ENCODE results near the gene IL17C.

GRCh38 chr16:88649924-88650748 lies 11.8 kb downstream of the IL17C start:
- TF ChIP-seq CTCF (conservative IDR thresholded peaks at IDR 0.05; ENCODE audit: low read depth, low read length) (no peak), EZH2 (IDR thresholded peaks at IDR 0.05; ENCODE audit: borderline replicate concordance, low read depth, low read length, poor library complexity, severe bottlenecking) (no peak)

All from A673 (cell line).